H9 (cell line): ENCODE data around the gene TCP10L. TPM values are rescaled to one million over a fixed set of nuclear protein-coding genes. Genes with fewer than 3 reads are reported as not detected.

Experiments used
- DNase-seq: peaks from one replicate; pipeline ENCODE4 v3.0.0-alpha.2; 2017
- H2AFZ ChIP-seq: one replicate; pipeline ENCODE4 v1.6.1; 2013; ENCODE audit warnings: mild to moderate bottlenecking, low read length, control low read depth, moderate library complexity
- H2AK5ac ChIP-seq: 2 replicates; pipeline ENCODE4 v1.6.1; 2013; ENCODE audit warnings: low read length, control low read depth, mixed read lengths; ENCODE audit not compliant: insufficient read length
- H2BK120ac ChIP-seq: one replicate; pipeline ENCODE4 v1.6.1; 2013; ENCODE audit warnings: low read depth, mild to moderate bottlenecking, low read length, control low read depth, inconsistent platforms; ENCODE audit not compliant: poor library complexity, severe bottlenecking
- H2BK12ac ChIP-seq: 2 replicates; pipeline ENCODE4 v1.6.1; 2013; ENCODE audit warnings: low read length, control low read depth, mixed read lengths, low read depth; ENCODE audit not compliant: insufficient read length
- H2BK15ac ChIP-seq: 2 replicates; pipeline ENCODE4 v1.6.1; 2013; ENCODE audit warnings: low read depth, low read length, control low read depth
- H2BK20ac ChIP-seq: one replicate; pipeline ENCODE4 v1.6.1; 2013; ENCODE audit warnings: low read depth, mild to moderate bottlenecking, low read length, control low read depth, inconsistent platforms; ENCODE audit not compliant: poor library complexity, severe bottlenecking
- H2BK5ac ChIP-seq: 2 replicates; pipeline ENCODE4 v1.6.1; 2013; ENCODE audit warnings: low read length, control low read depth, mixed read lengths; ENCODE audit not compliant: insufficient read length
- H3K14ac ChIP-seq: 2 replicates; pipeline ENCODE4 v1.6.1; 2013; ENCODE audit warnings: low read length, control low read depth; ENCODE audit not compliant: insufficient read depth
- H3K18ac ChIP-seq: 2 replicates; pipeline ENCODE4 v1.6.1; 2013; ENCODE audit warnings: low read depth, mild to moderate bottlenecking, mixed read lengths, low read length, control low read depth; ENCODE audit not compliant: insufficient read length
- H3K23ac ChIP-seq: 2 replicates; pipeline ENCODE4 v1.6.1; 2013; ENCODE audit warnings: low read length, control low read depth, mixed read lengths, low read depth; ENCODE audit not compliant: insufficient read length
- H3K23me2 ChIP-seq: 2 replicates; pipeline ENCODE4 v1.6.1; 2013; ENCODE audit warnings: low read depth, mild to moderate bottlenecking, mixed read lengths, low read length, control low read depth; ENCODE audit not compliant: insufficient read length, poor library complexity, severe bottlenecking
- H3K27ac ChIP-seq: 2 replicates; pipeline ENCODE4 v1.5.1; 2013; ENCODE audit warnings: low read length, control low read depth, mixed read lengths, low read depth; ENCODE audit not compliant: insufficient read length
- H3K27me3 ChIP-seq: 2 replicates; pipeline ENCODE4 v1.6.1; 2013; ENCODE audit warnings: low read length, control low read depth, inconsistent platforms; ENCODE audit not compliant: insufficient read depth
- H3K4ac ChIP-seq: 2 replicates; pipeline ENCODE4 v1.6.1; 2013; ENCODE audit warnings: low read depth, mild to moderate bottlenecking, control low read depth, inconsistent platforms, low read length, moderate library complexity
- H3K4me1 ChIP-seq: 2 replicates; pipeline ENCODE4 v1.6.1; 2013; ENCODE audit warnings: low read length, control low read depth, inconsistent platforms; ENCODE audit not compliant: insufficient read depth
- H3K4me2 ChIP-seq: 2 replicates; pipeline ENCODE4 v1.6.1; 2013; ENCODE audit warnings: low read length, control low read depth, mixed read lengths; ENCODE audit not compliant: insufficient read length, insufficient read depth
- H3K56ac ChIP-seq: 2 replicates; pipeline ENCODE4 v1.6.1; 2013; ENCODE audit warnings: low read depth, mild to moderate bottlenecking, mixed read lengths, low read length, control low read depth; ENCODE audit not compliant: insufficient read length
- H3K79me1 ChIP-seq: 2 replicates; pipeline ENCODE4 v1.6.1; 2013; ENCODE audit warnings: low read depth, mild to moderate bottlenecking, moderate library complexity, low read length, control low read depth, inconsistent platforms; ENCODE audit not compliant: insufficient read depth, poor library complexity, severe bottlenecking
- H3K79me2 ChIP-seq: 2 replicates; pipeline ENCODE4 v1.6.1; 2013; ENCODE audit warnings: low read length, control low read depth, inconsistent platforms; ENCODE audit not compliant: insufficient read depth
- H3K9ac ChIP-seq: 2 replicates; pipeline ENCODE4 v1.6.1; 2013; ENCODE audit warnings: low read length, control low read depth, mixed read lengths; ENCODE audit not compliant: insufficient read length; ENCODE audit errors: extremely low read depth
- H3K9me3 ChIP-seq: one replicate; pipeline ENCODE4 v1.6.1; 2013; ENCODE audit warnings: low read depth, low read length, inconsistent platforms; ENCODE audit not compliant: control insufficient read depth
- H3T11ph ChIP-seq: one replicate; pipeline ENCODE4 v1.6.1; 2013; ENCODE audit warnings: mild to moderate bottlenecking, low read length, control low read depth, inconsistent platforms
- H4K20me1 ChIP-seq: one replicate; pipeline ENCODE4 v1.6.1; 2013; ENCODE audit not compliant: control insufficient read depth, insufficient read length, insufficient read depth
- H4K5ac ChIP-seq: 2 replicates; pipeline ENCODE4 v1.6.1; 2013; ENCODE audit warnings: low read depth, mild to moderate bottlenecking, mixed read lengths, low read length, control low read depth; ENCODE audit not compliant: insufficient read length
- H4K8ac ChIP-seq: replicated peaks from 2 replicates; pipeline ENCODE4 v1.6.1; 2013; ENCODE audit warnings: low read length, control low read depth, mixed read lengths, low read depth; ENCODE audit not compliant: insufficient read length
- H4K91ac ChIP-seq: 2 replicates; pipeline ENCODE4 v1.6.1; 2013; ENCODE audit warnings: low read depth, mild to moderate bottlenecking, moderate library complexity, mixed read lengths, low read length, control low read depth; ENCODE audit not compliant: insufficient read length
- H3K27ac Mint-ChIP-seq, 3 experiments: 2 replicates in 2 of 3; 3 replicates in 1 of 3; pipeline ENCODE4 v1.8.0; 2020 to 2021; ENCODE audit warnings: mixed read lengths in 3 of 3, mild to moderate bottlenecking in 1 of 3, moderate library complexity in 1 of 3
- H3K27me3 Mint-ChIP-seq: 2 replicates; pipeline ENCODE4 v1.8.0; 2021; ENCODE audit warnings: low read depth, mild to moderate bottlenecking, moderate library complexity, mixed read lengths
- H3K36me3 Mint-ChIP-seq, 3 experiments: 2 replicates in 2 of 3; 3 replicates in 1 of 3; pipeline ENCODE4 v1.8.0; 2020 to 2021; ENCODE audit warnings: low read depth in 3 of 3, mixed read lengths in 3 of 3; ENCODE audit not compliant: insufficient read depth in 1 of 3
- H3K4me1 Mint-ChIP-seq, 2 experiments: 2 replicates each; pipeline ENCODE4 v1.8.0; 2020; ENCODE audit warnings: mixed read lengths in 2 of 2
- H3K4me3 Mint-ChIP-seq, 2 experiments: 2 replicates in 1 of 2; 3 replicates in 1 of 2; pipeline ENCODE4 v1.8.0; 2020 to 2021; ENCODE audit warnings: mild to moderate bottlenecking in 2 of 2, mixed read lengths in 2 of 2, moderate library complexity in 1 of 2
- H3K9me3 Mint-ChIP-seq, 2 experiments: 2 replicates in 1 of 2; 3 replicates in 1 of 2; pipeline ENCODE4 v1.8.0; 2020; ENCODE audit warnings: mild to moderate bottlenecking in 2 of 2, mixed read lengths in 2 of 2, moderate library complexity in 1 of 2
- CTCF ChIP-seq: fragments of 200-600 bp; sonication (generic); conservative IDR thresholded peaks from 3 replicates; pipeline ENCODE4 v1.8.0; 2021; ENCODE audit warnings: antibody characterized with exemption, mild to moderate bottlenecking
- WGBS: extraction: QIAGEN DNeasy Blood & Tissue Kit; methylation state at CpG from one replicate; pipeline ENCODE4 v1.1.7; 2013; ENCODE audit warnings: missing lambda C conversion rate, low lambda C conversion rate, mixed read lengths; ENCODE audit not compliant: insufficient read length; ENCODE audit errors: extremely low coverage; 5-methylcytosine and 5-hydroxymethylcytosine counted together
- total RNA-seq: library from RNA; stranded (reverse); gene quantifications from 2 replicates; pipeline ENCODE4 v1.2.1, GENCODE V29; 2021

Gene TCP10L
- total RNA-seq, 1 experiment from 2014 or later = 5.1 TPM

- Histone ChIP-seq H3K18ac (no peak overlapping the region), H3K27me3 (no peaks in the 10 kb centered on the region), H4K91ac (no peak overlapping the region), H2BK120ac (no peak overlapping the region), H3K4me2 (no peak overlapping the region), H3T11ph (no peak overlapping the region), H2AK5ac (no peak overlapping the region), H3K4me1 (no peaks in the 10 kb centered on the region), H3K14ac (no peak overlapping the region), H3K9ac (no peak overlapping the region), H2BK20ac (no peak overlapping the region), H3K23ac (no peak overlapping the region), H4K20me1 (no peaks in the 10 kb centered on the region), H2BK5ac (no peak overlapping the region), H3K9me3 (no peaks in the 10 kb centered on the region), H2AFZ (no peak overlapping the region), H2BK12ac (no peak overlapping the region), H3K23me2 (no peaks in the 10 kb centered on the region), H4K8ac (no peak overlapping the region), H3K79me1 (no peaks in the 10 kb centered on the region), H2BK15ac (no peak overlapping the region), H3K56ac (no peak overlapping the region), H3K27ac (no peak overlapping the region), H4K5ac (no peak overlapping the region), H3K4ac (no peak overlapping the region), H3K79me2 (no peaks in the 10 kb centered on the region)
- peaks cover 14% of the 10 kb centered on the region in 2 experiments for H3K9me3 Mint-ChIP-seq
- H3K36me3 Mint-ChIP-seq = peaks cover 8 to 10% (median 9%) of the 10 kb centered on the region in 3 experiments; a peak in 6 of 7 replicates
- H3K4me1 Mint-ChIP-seq = peaks cover 16 to 18% of the 10 kb centered on the region in 2 experiments
- whole genome bisulfite sequencing = no CpG with 5 or more reads among the region's 4 CpGs
- no peak for DNase-seq
- H3K27ac Mint-ChIP-seq = no peak overlapping the region
- peaks cover 4% of the 10 kb centered on the region for H3K27me3 Mint-ChIP-seq
- H3K4me3 Mint-ChIP-seq = no peak overlapping the region
- no peak for TF ChIP-seq CTCF
Measured at GRCh38 chr21:32529679-32530078, 55.6 kb downstream of the TCP10L start.
